HG02610 (cell line): Measurements from ENCODE around the gene TXNDC16.
A peak's percentile ranks its signal among the peaks of the same experiment; 100 is the strongest.
"Not testable (repeated sequence)": the region's sequence is repeated elsewhere in the genome, so short reads cannot be mapped to it uniquely, and the experiment has no call there.

ENCODE experiments used
- ATAC-seq: cut with Tn5 transposase; IDR thresholded peaks from one replicate; pipeline ENCODE4 v1.9.1; 2021; ENCODE audit warnings: mild to moderate bottlenecking, moderate library complexity; ENCODE audit not compliant: unreplicated experiment

TXNDC16 gene

GRCh38 chr14:52552063-52552988 lies at the start of gene TXNDC16, which contains the start of gene GPR137C:
TSS of gene TXNDC16 (minus strand) at chr14:52552505. CDS start at chr14:52543557, 8,948 bp downstream.
TSS of gene GPR137C (plus strand) at chr14:52552836. CDS start at chr14:52553148, 312 bp downstream.
- peak; percentile 96 for ATAC-seq

- no peak for ATAC-seq
These were observed 47.7 kb upstream of the TXNDC16 start for GRCh38 chr14:52599974-52600373.

GRCh38 chr14:52598568-52598967 lies 46.3 kb upstream of the TXNDC16 start:
- no peak for ATAC-seq

- ATAC-seq: no peak
These were observed 44.6 kb upstream of the TXNDC16 start for GRCh38 chr14:52596861-52597260.

- no peak for ATAC-seq
These were observed 44.0 kb upstream of the TXNDC16 start for GRCh38 chr14:52596320-52596719.

GRCh38 chr14:52590318-52590717 lies 38.0 kb upstream of the TXNDC16 start:
- ATAC-seq: no peak

GRCh38 chr14:52589646-52590045 lies 37.3 kb upstream of the TXNDC16 start:
- ATAC-seq: no peak

GRCh38 chr14:52583544-52583943 lies 31.2 kb upstream of the TXNDC16 start:
- ATAC-seq: no peak

GRCh38 chr14:52575858-52576257 lies 23.6 kb upstream of the TXNDC16 start:
- no peak for ATAC-seq

GRCh38 chr14:52568454-52568853 lies 16.1 kb upstream of the TXNDC16 start:
- not testable (repeated sequence) for ATAC-seq

GRCh38 chr14:52563120-52563519 lies 10.8 kb upstream of the TXNDC16 start:
- ATAC-seq: no peak

- no peak for ATAC-seq
These were observed 6.4 kb upstream of the TXNDC16 start for GRCh38 chr14:52558688-52559087.

GRCh38 chr14:52553671-52554575 lies 1.6 kb upstream of the TXNDC16 start:
- no peak for ATAC-seq

- peak; percentile 11 for ATAC-seq
These were observed 831 bp upstream of the TXNDC16 start for GRCh38 chr14:52553002-52553670.

- ATAC-seq: no peak
These were observed 626 bp downstream of the TXNDC16 start for GRCh38 chr14:52551696-52552062.

GRCh38 chr14:52551205-52551604 lies 1.1 kb downstream of the TXNDC16 start:
- no peak for ATAC-seq

GRCh38 chr14:52550661-52551060 lies 1.6 kb downstream of the TXNDC16 start:
- ATAC-seq: no peak

GRCh38 chr14:52547526-52547925 lies 4.8 kb downstream of the TXNDC16 start:
- ATAC-seq: no peak

- ATAC-seq: no peak
These were observed 5.3 kb downstream of the TXNDC16 start for GRCh38 chr14:52547027-52547426.

- ATAC-seq: no peak
These were observed 6.0 kb downstream of the TXNDC16 start for GRCh38 chr14:52546318-52546670.
